GM12873 (cell line): ENCODE measurements around the gene NTN1.
A peak's percentile ranks its signal among the peaks of the same experiment; 100 is the strongest.

ENCODE experiments used
- CTCF ChIP-seq: IDR thresholded peaks from 2 replicates; pipeline ENCODE4 v1.5.1; 2012; ENCODE audit warnings: low read depth, mild to moderate bottlenecking, moderate library complexity, low read length, control low read depth; ENCODE audit not compliant: insufficient read depth; ENCODE audit errors: missing control alignments

The NTN1 gene

GRCh38 chr17:9256361-9256750 lies 235.0 kb downstream of the NTN1 start:
- no peak for TF ChIP-seq CTCF

DNA sequence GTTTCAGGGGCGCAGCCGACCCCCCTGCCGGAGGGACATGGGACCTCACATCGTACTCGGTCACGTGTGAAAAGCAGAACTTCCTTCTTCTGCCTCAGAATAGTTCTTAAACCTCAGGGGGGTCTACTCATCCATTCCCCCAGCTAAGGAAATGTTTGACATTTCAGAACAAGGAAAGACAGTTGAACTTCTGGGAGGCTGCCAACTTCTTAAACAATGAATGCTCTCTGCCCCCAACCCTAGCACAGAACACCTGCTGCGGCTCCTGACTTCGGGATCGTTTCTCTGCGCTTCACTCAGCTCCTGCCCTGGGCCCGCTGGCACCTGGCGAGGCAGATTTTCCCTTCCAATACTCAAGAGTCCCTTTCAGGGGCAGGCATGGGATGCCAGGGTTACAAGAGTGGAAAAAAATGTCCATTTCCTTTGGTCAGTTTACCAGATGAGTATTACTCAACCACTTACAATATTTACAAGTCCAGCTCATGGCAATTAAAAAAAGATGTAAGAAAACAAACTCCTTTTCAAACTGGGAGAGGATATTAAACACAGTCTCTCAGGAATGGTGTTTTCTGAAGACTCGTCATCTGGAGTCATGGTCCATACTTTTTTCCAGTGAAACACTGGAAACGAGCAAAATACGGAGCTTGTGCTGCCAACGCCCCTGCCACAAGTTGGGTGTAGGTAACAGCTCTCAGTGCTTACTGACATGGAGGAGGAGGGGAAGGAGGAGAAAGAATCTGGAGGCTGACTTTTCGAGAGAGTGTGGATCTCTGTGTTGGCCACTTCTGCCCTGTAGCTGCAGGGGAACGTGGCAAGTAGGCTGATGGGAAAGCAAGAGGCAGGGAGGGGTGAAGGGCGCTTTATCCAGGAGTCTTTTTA lies 235.7 kb downstream of the NTN1 start:
- peak; percentile 22 for TF ChIP-seq CTCF

- TF ChIP-seq CTCF, result no peak
Measured at GRCh38 chr17:9258115-9259015, 237.1 kb downstream of the NTN1 start.

- TF ChIP-seq CTCF, result no peak
Measured at GRCh38 chr17:9259419-9259818, 238.1 kb downstream of the NTN1 start.

GRCh38 chr17:9261081-9262012 lies 240.0 kb downstream of the NTN1 start:
- no peak for TF ChIP-seq CTCF

GRCh38 chr17:9266031-9266680 lies 244.8 kb downstream of the NTN1 start:
- TF ChIP-seq CTCF, result no peak
